Endometrial microvascular endothelial cells (primary cell): Measurements from ENCODE around the gene CCDC93. TPM values are rescaled to one million over a fixed set of nuclear protein-coding genes. Genes with fewer than 3 reads are reported as not detected.

Experiments used
- in situ Hi-C: cut with HindIII; loops from 2 replicates; pipeline ENCODE4 v1.10.0; 2017; ENCODE audit warnings: low sequenced_read_pairs, low pct_unique_long_range_greater_than_20kb; ENCODE audit errors: inconsistent ontology term
- total RNA-seq: library from RNA; depleted of rRNA; stranded (reverse); fragments of >200 nt; gene quantifications from one replicate; pipeline ENCODE4 v1.2.3, GENCODE V29; 2015; ENCODE audit errors: inconsistent ontology term

Gene CCDC93
- total RNA-seq, 1 donor from 2014 or later, result 16.4 TPM

GRCh38 chr2:118000041-118000440 is 13.8 kb downstream of the CCDC93 start:
- in situ Hi-C loops, result no loop called here

DNA sequence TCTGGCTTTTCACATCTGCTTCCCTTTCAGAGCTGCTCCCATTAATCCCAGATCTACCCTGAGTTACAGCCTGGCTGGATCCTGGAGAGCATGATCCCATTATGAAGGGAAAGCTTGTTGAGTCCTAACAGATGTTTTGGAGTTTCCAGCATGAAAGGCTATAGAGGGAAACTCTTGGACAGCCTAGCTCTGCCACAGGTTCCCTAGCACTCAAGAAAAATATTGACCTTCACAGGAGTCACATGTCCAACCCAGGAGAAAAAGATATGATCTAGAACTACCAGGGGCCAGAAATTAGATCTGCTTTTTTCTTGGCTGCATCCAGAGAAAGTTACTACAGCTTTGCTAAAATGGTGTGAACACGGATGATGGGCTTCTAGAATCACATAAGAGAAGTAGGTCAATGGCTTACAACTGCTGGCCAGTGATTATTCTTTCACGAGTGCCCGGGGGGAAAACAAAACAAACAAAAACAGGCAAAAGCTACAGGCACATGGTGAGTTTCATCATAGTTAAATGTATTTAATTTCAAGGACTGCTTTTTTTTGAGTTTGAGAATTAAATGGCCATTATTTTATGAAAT is 15.9 kb downstream of the CCDC93 start:
- in situ Hi-C loops, result loop anchor here (25.0 kb wide), 1 partner anchor 161 kb away; no protein-coding TSS in a partner anchor

DNA sequence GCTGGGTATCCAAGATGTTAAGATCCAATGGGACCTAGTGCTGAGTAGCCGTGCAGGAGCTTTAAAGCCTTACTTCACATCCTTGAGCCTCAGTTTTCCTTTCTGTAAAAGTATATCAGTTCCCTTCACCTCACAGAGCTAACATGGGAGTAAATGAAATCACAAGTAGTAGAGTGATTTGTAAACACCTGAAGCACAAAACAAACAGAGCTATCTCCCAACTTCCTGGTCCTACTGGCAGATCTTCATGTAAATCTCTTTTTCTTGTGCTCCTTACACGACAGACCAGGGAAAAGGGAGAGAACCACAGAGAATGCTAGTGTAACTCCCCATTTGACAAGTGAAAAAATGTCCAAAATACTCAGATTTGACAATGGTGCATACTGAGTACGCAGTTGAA is 17.3 kb downstream of the CCDC93 start:
- in situ Hi-C loops, result loop anchor here (25.0 kb wide), 1 partner anchor 159 kb away; no protein-coding TSS in a partner anchor

GRCh38 chr2:117994729-117995128 is 19.1 kb downstream of the CCDC93 start:
- in situ Hi-C loops, result loop anchor here (25.0 kb wide), 1 partner anchor 157 kb away; no protein-coding TSS in a partner anchor

DNA sequence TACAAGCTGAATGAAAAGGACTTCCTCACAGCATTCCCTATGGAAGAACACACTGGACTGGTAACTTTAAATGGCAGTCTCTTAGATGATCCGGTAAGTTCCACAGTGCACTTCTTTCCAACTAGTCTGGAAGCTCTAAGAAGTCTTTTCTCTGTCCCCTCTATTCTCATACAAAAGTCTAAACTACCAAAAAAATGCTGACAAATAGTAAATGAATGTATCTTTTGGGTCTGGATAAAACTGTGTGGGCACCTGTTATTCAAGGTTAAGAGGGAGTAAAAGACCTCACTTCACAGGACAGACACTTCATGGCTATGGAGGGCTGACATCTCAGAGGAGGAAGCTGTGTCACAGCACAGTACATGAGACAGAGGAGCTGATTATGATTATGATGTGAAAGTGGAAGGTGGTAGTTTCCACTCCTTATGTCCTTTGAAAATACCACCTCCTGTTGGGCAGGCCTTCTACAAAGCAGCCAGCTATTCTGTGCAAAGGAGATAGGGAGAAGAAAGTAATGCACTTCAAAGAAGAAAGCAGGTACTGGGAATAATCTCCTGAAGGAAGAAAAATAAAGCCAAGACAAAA is 23.9 kb downstream of the CCDC93 start:
- in situ Hi-C loops, result loop anchor here (25.0 kb wide), 1 partner anchor 153 kb away; no protein-coding TSS in a partner anchor

DNA sequence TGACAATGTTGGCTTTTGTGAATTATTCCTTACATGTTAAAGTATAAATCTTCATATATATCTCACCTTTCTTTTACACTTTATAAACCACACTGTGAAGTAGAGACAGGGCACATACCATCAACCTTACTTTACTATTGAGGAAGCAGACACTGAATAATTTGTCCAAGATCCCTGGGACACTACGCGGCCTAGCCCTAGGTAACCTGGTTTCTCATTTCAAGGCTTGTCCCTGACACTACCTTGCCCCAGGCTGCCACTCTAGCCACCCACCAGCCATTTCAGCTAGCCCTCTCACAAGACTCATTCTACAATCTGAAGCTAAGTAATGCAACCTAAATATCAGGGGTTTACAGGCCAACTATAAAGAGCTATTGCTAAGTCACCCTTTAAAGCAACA is 26.7 kb downstream of the CCDC93 start:
- in situ Hi-C loops, result loop anchor here (25.0 kb wide), 1 partner anchor 150 kb away; no protein-coding TSS in a partner anchor

DNA sequence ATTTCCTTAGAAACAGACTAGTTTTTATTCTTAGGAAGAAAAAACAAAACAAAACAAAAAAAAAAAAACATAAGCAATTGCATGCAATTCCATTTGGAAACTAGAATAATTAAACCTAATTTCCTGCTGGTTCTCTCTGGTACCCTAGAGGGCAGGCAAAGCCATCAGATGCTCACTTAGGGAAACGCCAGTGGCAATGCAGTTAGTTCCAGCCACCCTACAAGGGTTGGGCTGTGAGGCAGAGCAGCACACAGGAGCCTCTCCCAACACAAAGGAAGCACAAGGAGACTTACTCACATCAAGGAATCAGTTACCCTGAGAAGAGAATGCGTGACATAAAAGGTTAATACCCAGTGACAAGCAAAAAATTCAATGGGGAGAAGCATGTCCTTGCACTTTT is 28.8 kb downstream of the CCDC93 start:
- in situ Hi-C loops, result loop anchor here (25.0 kb wide), 1 partner anchor 148 kb away; no protein-coding TSS in a partner anchor

DNA sequence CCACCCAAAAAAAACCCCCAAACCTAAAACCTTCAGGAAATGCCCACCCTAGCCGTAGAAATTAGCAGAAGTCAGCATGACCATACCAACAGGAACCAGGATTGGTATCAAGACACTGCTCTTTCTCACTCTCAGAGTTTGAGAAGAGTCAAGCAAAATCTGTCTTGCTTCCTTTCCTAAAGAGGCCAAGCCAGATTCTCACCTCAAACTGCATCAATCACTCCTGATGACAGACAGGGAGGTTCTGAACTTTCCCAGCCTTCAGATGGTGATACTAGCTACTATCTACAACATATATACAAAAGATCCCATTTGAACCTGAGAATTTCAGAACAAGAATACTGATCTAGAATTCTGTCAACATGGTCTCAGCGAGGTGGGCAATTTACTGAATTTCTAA is 29.7 kb downstream of the CCDC93 start:
- in situ Hi-C loops, result loop anchor here (25.0 kb wide), 1 partner anchor 147 kb away; no protein-coding TSS in a partner anchor

DNA sequence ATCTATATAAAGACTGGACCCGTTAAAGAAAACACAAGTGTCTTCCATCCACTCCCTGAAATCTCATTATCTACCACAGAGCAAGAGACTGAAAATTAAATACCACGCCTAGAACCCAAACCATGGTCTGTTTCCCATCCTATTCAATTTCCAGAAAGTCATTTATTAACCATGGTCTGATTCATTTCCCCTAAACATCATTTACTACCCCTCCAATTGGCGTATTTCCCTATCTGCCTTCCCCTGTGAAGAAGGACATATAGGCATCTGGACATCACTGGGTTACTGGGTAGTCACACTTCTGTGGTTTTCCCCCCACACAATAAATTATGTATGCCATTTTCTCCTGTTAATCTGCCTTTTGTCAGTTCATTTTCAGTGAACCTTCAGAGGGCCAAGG is 30.8 kb downstream of the CCDC93 start:
- in situ Hi-C loops, result loop anchor here (25.0 kb wide), 1 partner anchor 146 kb away; no protein-coding TSS in a partner anchor

GRCh38 chr2:117982376-117983033 is 31.4 kb downstream of the CCDC93 start:
- in situ Hi-C loops, result loop anchor here (25.0 kb wide), 1 partner anchor 145 kb away; no protein-coding TSS in a partner anchor

GRCh38 chr2:117981810-117982209 is 32.1 kb downstream of the CCDC93 start:
- in situ Hi-C loops, result loop anchor here (25.0 kb wide), 1 partner anchor 145 kb away; no protein-coding TSS in a partner anchor

DNA sequence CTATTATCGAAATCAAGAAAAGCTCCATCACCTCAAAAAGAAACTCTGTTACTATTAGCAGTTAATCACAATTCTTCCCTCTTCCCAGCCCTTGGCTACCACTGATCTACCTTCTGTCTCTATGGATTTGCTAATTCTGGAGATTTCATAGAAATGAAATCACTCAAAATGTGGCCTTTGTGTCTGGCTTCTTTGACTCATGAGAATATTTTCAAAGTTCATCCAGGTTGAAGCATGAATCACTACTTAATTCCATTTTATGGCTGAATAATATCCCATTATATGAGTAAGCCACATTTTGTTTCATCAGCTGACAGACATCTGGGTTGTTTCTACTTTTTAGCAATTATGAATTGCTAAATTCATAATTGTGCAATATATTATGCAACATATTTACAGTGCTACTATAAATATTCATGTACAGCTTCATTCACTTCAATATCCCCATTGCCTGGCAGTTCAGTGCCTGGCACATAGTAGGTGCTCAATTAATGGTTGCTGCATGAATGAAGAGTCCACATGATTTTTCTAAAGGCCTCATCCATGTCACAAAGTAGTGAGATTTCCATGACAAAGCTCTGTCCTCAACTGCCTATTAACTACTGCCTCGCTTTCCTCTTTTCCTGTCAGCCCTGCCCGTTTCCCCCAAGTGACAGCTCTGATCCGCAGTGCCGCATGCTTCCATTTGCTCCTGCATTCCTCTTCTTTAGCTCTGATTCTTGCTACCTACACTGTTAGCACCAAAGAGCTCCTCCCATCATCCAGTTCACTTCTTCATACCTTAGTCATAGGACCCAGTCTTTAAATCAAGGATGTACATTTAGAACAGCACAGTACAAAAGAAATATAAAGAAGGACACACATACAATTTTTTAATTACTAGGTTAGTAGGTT is 32.8 kb downstream of the CCDC93 start:
- in situ Hi-C loops, result loop anchor here (25.0 kb wide), 1 partner anchor 144 kb away; no protein-coding TSS in a partner anchor

- in situ Hi-C loops, result loop anchor here (25.0 kb wide), 1 partner anchor 143 kb away; no protein-coding TSS in a partner anchor
Measured at GRCh38 chr2:117979911-117980701, 33.8 kb downstream of the CCDC93 start.

DNA sequence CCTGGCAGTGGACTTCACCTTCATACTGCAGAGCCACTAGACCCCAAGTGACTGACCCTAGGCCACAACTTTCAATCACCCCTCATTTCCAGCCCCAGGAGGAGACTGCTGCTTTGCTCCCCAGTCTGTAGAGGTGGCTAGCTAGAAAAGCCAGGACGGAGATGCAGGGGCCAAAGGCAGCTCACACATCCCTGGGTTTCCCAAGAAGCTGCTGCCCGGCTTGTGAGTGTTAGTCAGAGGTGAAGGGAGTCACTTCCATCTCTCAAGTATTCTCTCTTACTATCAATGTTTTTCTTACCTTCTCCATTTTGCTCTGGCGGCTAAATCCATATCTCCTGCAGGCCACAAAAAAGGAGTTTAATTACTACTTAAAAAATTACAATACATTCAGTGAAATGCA is 36.2 kb downstream of the CCDC93 start:
- in situ Hi-C loops, result loop anchor here (25.0 kb wide), 1 partner anchor 140 kb away; no protein-coding TSS in a partner anchor

DNA sequence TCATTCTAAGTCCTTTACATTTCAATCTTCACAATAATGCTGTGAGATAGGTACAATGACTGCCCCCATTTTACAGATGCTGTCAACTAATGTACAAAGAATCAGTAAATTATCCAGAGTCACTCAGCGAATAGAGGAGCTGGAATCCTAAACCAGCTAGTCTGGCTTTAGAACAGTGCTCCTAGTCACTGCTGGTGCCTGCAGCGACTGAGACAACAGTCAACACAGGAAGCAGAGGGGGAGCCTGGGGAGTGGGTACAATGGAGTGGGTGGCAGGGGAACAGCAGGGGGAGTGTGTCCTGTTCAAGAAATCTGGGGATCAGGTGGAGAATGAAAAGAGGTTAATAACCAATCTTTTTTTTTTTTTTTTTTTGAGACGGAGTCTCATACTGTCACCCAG is 37.3 kb downstream of the CCDC93 start:
- in situ Hi-C loops, result loop anchor here (25.0 kb wide), 1 partner anchor 139 kb away; no protein-coding TSS in a partner anchor

DNA sequence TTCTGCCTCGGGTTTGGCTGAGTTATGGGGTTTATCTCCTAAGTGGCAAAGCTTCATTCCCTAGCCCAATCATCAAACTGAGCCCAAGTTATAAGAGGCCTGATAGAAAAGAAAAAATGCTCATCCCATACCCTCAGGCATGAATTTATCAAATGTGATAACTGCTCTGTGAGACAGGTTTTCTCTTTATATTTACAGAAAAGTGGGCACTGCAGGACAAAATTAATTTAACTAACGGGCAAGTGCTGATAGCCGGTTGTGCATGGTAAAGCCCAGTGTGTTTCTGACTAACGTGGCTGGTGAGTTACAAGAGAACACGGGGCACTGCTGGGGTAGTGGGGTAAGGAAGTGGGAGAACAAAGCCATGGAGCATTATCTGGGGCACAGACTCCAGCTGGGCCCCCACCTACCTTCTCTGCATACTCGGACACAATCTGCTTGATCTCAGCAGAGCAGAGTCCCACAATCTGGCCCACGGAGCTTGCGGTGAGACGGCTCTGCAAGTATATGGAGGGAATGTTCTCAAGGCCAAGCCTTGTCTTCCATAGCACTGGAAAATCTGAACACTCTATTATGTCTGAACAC is 40.3 kb downstream of the CCDC93 start:
- in situ Hi-C loops, result no loop called here

DNA sequence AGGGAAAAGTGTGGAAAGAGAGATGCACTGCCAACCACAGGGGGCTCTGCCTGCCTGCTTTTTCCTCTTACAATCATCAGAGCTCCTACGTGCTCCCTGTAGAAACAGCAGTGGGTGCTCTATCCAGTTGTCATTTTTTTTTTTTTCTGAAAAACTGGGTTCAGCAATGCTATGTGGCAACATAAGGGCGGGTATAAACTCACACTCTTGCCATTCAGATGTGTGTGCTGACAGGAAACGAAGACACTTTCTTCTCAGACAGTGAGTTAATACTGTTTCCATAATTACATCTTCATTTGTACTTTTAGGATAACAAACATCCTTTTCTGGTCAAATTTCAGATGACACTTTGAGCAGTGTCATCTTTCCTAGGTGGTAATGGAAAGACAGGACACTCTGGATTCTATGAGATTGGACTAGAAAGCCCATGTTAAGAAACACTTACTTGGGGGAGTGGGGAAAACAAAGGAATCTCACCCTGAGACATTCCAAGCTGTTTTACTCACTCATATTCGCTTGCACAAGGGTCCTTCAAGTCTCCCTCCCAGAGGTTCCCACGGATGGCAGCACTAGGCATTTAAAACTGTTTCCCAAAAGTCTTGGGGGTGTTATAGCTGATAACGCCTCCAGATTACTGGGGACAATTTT is 41.3 kb downstream of the CCDC93 start:
- in situ Hi-C loops, result no loop called here
